Measurements from ENCODE around the gene CALM3. TPM values are rescaled to one million over a fixed set of nuclear protein-coding genes. Genes with fewer than 3 reads are reported as not detected.
A peak's percentile ranks its signal among the peaks of the same experiment; 100 is the strongest.

CALM3 gene
- total and polyA plus RNA-seq, 2 donors = 121 to 309 TPM

GRCh38 chr19:46580247-46580646 is 20.9 kb upstream of the CALM3 start:
- WGBS = 82% methylated on average over 2 of the region's 2 CpGs
- no peaks in the 10 kb centered on the region for H3K36me3 ChIP-seq (ENCODE audit: insufficient read depth)
- DNase-seq (ENCODE audit: extremely low spot score) = no peak

GRCh38 chr19:46585539-46585938 is 15.6 kb upstream of the CALM3 start:
- no peaks in the 10 kb centered on the region for H3K36me3 ChIP-seq (ENCODE audit: insufficient read depth)
- WGBS = 89% methylated on average over 1 of the region's 1 CpG
- no peaks in the 10 kb centered on the region for H3K4me1 ChIP-seq (ENCODE audit: insufficient read depth)
- H3K4me3 ChIP-seq (ENCODE audit: low read depth, low read length) = no peak overlapping the region
- no peak overlapping the region for H3K27ac ChIP-seq (ENCODE audit: low read depth)
- DNase-seq (ENCODE audit: extremely low spot score) = no peak

More at GRCh38 chr19:46580247-46580646, 20.9 kb upstream of the CALM3 start:
- H3K4me1 ChIP-seq (ENCODE audit: insufficient read depth) = no peaks in the 10 kb centered on the region
- H3K4me3 ChIP-seq (ENCODE audit: low read depth, low read length) = no peak overlapping the region
- H3K27ac ChIP-seq (ENCODE audit: low read depth) = no peak overlapping the region

GRCh38 chr19:46586294-46586693 is 14.8 kb upstream of the CALM3 start:
- no peak overlapping the region for H3K4me3 ChIP-seq (ENCODE audit: low read depth, low read length)
- 84% methylated on average over 4 of the region's 4 CpGs for WGBS
- H3K27ac ChIP-seq (ENCODE audit: low read depth) = no peak overlapping the region
- H3K36me3 ChIP-seq (ENCODE audit: insufficient read depth) = no peaks in the 10 kb centered on the region
- no peaks in the 10 kb centered on the region for H3K4me1 ChIP-seq (ENCODE audit: insufficient read depth)
- no peak for DNase-seq (ENCODE audit: extremely low spot score)

- no peak for DNase-seq (ENCODE audit: extremely low spot score)
- Histone ChIP-seq H3K36me3 (ENCODE audit: insufficient read depth) (no peaks in the 10 kb centered on the region), H3K4me3 (ENCODE audit: low read depth, low read length) (no peak overlapping the region), H3K27ac (ENCODE audit: low read depth) (no peak overlapping the region), H3K4me1 (ENCODE audit: insufficient read depth) (no peaks in the 10 kb centered on the region)
- 73% methylated on average over 3 of the region's 3 CpGs for WGBS
Observed at GRCh38 chr19:46587861-46588260, 13.3 kb upstream of the CALM3 start.

GRCh38 chr19:46591254-46591653 is 9.9 kb upstream of the CALM3 start:
- no peak for DNase-seq (ENCODE audit: extremely low spot score)
- H3K4me1 ChIP-seq (ENCODE audit: insufficient read depth) = no peaks in the 10 kb centered on the region
- 98% methylated on average over 4 of the region's 4 CpGs for WGBS

GRCh38 chr19:46591870-46592269 is 9.3 kb upstream of the CALM3 start:
- H3K36me3 ChIP-seq (ENCODE audit: insufficient read depth) = no peaks in the 10 kb centered on the region
- 87% methylated on average over 3 of the region's 3 CpGs for WGBS
- no peak for DNase-seq (ENCODE audit: extremely low spot score)
- no peak overlapping the region for H3K4me3 ChIP-seq (ENCODE audit: low read depth, low read length)
- no peak overlapping the region for H3K27ac ChIP-seq (ENCODE audit: low read depth)
- no peaks in the 10 kb centered on the region for H3K4me1 ChIP-seq (ENCODE audit: insufficient read depth)

More at GRCh38 chr19:46591254-46591653, 9.9 kb upstream of the CALM3 start:
- H3K36me3 ChIP-seq (ENCODE audit: insufficient read depth) = no peaks in the 10 kb centered on the region
- H3K27ac ChIP-seq (ENCODE audit: low read depth) = no peak overlapping the region
- no peak overlapping the region for H3K4me3 ChIP-seq (ENCODE audit: low read depth, low read length)

- no peaks in the 10 kb centered on the region for H3K36me3 ChIP-seq (ENCODE audit: insufficient read depth)
- no peaks in the 10 kb centered on the region for H3K4me1 ChIP-seq (ENCODE audit: insufficient read depth)
- no peak overlapping the region for H3K27ac ChIP-seq (ENCODE audit: low read depth)
- DNase-seq (ENCODE audit: extremely low spot score) = no peak
- WGBS = 72% methylated on average over 6 of the region's 6 CpGs
- H3K4me3 ChIP-seq (ENCODE audit: low read depth, low read length) = no peak overlapping the region
Observed at GRCh38 chr19:46596008-46596407, 5.1 kb upstream of the CALM3 start.

- no peaks in the 10 kb centered on the region for H3K4me1 ChIP-seq (ENCODE audit: insufficient read depth)
- no peak for DNase-seq (ENCODE audit: extremely low spot score)
- H3K4me3 ChIP-seq (ENCODE audit: low read depth, low read length) = no peak overlapping the region
- no peak overlapping the region for H3K27ac ChIP-seq (ENCODE audit: low read depth)
- 93% methylated on average over 4 of the region's 4 CpGs for WGBS
- no peaks in the 10 kb centered on the region for H3K36me3 ChIP-seq (ENCODE audit: insufficient read depth)
Observed at GRCh38 chr19:46598372-46598917, 2.7 kb upstream of the CALM3 start.

GRCh38 chr19:46599716-46600373 is 1.3 kb upstream of the CALM3 start:
- 66% methylated on average over 9 of the region's 9 CpGs for WGBS
- Histone ChIP-seq H3K36me3 (ENCODE audit: insufficient read depth) (no peaks in the 10 kb centered on the region), H3K4me1 (ENCODE audit: insufficient read depth) (no peaks in the 10 kb centered on the region), H3K4me3 (ENCODE audit: low read depth, low read length) (peak overlapping the region; percentile 27), H3K27ac (ENCODE audit: low read depth) (no peak overlapping the region)
- DNase-seq (ENCODE audit: extremely low spot score) = no peak

GRCh38 chr19:46600384-46601317 is 479 bp upstream of the CALM3 start:
- DNase-seq (ENCODE audit: extremely low spot score) = peak; percentile 95
- Histone ChIP-seq H3K4me3 (ENCODE audit: low read depth, low read length) (peak overlapping the region; percentile 87), H3K27ac (ENCODE audit: low read depth) (peak overlapping the region; percentile 92), H3K4me1 (ENCODE audit: insufficient read depth) (no peaks in the 10 kb centered on the region), H3K36me3 (ENCODE audit: insufficient read depth) (no peaks in the 10 kb centered on the region)
- WGBS = under 1% methylated on average over 91 of the region's 93 CpGs

GRCh38 chr19:46602392-46603194 is 1.5 kb downstream of the CALM3 start:
- no peaks in the 10 kb centered on the region for H3K4me1 ChIP-seq (ENCODE audit: insufficient read depth)
- no peaks in the 10 kb centered on the region for H3K36me3 ChIP-seq (ENCODE audit: insufficient read depth)
- DNase-seq (ENCODE audit: extremely low spot score) = no peak
- peak overlapping the region; percentile 87 for H3K4me3 ChIP-seq (ENCODE audit: low read depth, low read length)
- H3K27ac ChIP-seq (ENCODE audit: low read depth) = no peak overlapping the region
- WGBS = 9% methylated on average over 23 of the region's 23 CpGs

- no peak for DNase-seq (ENCODE audit: extremely low spot score)
Observed at GRCh38 chr19:46603195-46603637, 2.1 kb downstream of the CALM3 start.

GRCh38 chr19:46603752-46604231 is 2.7 kb downstream of the CALM3 start:
- no peak overlapping the region for H3K27ac ChIP-seq (ENCODE audit: low read depth)
- H3K36me3 ChIP-seq (ENCODE audit: insufficient read depth) = no peaks in the 10 kb centered on the region
- H3K4me1 ChIP-seq (ENCODE audit: insufficient read depth) = no peaks in the 10 kb centered on the region
- DNase-seq (ENCODE audit: extremely low spot score) = no peak
- WGBS = 49% methylated on average over 9 of the region's 9 CpGs
- no peak overlapping the region for H3K4me3 ChIP-seq (ENCODE audit: low read depth, low read length)

More at GRCh38 chr19:46603195-46603637, 2.1 kb downstream of the CALM3 start:
- no peak overlapping the region for H3K27ac ChIP-seq (ENCODE audit: low read depth)
- peak overlapping the region; percentile 87 for H3K4me3 ChIP-seq (ENCODE audit: low read depth, low read length)
- 22% methylated on average over 2 of the region's 2 CpGs for WGBS
- H3K36me3 ChIP-seq (ENCODE audit: insufficient read depth) = no peaks in the 10 kb centered on the region
- no peaks in the 10 kb centered on the region for H3K4me1 ChIP-seq (ENCODE audit: insufficient read depth)
